Subcutaneous adipose tissue (tissue), 4 donors: Measurements from ENCODE around the gene FAM210A. TPM values are rescaled to one million over a fixed set of nuclear protein-coding genes. Genes with fewer than 3 reads are reported as not detected.

Experiments
- CTCF ChIP-seq: fragments of 450-650 bp; IDR thresholded peaks from one replicate; pipeline ENCODE4 v1.5.1; 2016; ENCODE audit warnings: low read depth, mild to moderate bottlenecking, control low read depth, antibody characterized with exemption, moderate library complexity
- total RNA-seq, 4 donors: library from RNA; depleted of rRNA; stranded (reverse); fragments of >200 nt; gene quantifications; one replicate each; pipeline ENCODE4 v1.1.0, GENCODE V29; 2016

The FAM210A gene
- total RNA-seq, 4 donors from 2014 or later: 4.3 to 14.2 (median 10.7) TPM

DNA sequence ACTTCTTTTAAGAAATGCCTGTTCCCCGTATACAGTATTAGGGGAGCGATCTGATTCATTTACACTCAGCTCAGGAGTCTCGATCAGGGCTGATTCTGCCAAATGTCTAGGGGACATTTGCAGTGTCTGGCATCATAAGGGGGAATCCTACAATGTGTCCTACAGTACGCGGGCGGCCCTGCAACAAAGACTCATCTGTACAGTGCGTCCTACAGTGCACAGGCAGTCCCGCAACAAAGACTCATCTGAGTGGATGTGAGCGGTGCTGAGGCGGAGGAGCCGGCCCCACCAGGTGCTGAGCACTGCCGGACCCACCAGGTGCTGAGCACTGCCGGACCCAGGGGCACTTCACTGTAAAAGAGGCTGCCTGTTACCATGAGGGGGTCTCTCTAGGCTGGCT lies 102.5 kb downstream of the FAM210A start:
- TF ChIP-seq CTCF: no peak

DNA sequence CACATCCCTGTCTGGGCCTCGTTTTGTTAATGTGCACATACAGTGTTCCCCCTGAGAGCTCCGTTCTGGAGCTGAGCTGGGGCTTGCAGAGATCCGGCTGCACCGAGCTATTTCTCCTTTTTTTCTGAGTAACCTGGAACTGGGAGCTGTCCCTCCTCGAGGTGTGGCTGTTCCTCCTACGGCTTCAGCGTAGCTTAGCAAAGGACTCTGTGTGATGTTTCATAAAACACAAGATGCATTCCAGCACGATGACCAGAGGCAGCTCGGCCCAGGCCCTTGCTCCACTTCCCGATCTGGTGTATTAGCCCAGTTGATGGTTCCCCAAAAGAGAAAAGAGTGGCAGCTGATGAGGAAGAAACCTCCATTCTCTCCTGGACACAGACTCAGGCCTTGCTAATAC lies 103.0 kb downstream of the FAM210A start:
- TF ChIP-seq CTCF: no peak

DNA sequence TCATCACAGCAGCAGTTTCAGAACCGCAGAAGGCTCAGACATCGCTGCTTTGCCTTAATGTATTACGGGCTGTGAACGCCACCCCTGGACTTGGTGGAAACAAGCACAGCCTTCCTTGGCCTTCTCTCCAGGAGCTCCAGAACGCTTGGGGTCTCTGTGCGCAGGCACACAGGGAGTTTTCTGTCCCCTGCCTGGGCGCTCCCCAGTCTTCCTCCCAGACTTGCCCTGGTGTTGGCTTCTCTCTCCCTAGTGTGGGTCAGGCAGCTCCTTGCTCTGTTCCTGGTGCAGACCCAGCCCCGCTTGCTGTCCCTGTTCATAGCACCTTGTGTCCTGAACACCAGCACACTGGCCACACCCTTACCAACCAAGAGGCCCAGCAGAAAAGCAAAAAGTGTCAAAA lies 103.6 kb downstream of the FAM210A start:
- no peak for TF ChIP-seq CTCF

DNA sequence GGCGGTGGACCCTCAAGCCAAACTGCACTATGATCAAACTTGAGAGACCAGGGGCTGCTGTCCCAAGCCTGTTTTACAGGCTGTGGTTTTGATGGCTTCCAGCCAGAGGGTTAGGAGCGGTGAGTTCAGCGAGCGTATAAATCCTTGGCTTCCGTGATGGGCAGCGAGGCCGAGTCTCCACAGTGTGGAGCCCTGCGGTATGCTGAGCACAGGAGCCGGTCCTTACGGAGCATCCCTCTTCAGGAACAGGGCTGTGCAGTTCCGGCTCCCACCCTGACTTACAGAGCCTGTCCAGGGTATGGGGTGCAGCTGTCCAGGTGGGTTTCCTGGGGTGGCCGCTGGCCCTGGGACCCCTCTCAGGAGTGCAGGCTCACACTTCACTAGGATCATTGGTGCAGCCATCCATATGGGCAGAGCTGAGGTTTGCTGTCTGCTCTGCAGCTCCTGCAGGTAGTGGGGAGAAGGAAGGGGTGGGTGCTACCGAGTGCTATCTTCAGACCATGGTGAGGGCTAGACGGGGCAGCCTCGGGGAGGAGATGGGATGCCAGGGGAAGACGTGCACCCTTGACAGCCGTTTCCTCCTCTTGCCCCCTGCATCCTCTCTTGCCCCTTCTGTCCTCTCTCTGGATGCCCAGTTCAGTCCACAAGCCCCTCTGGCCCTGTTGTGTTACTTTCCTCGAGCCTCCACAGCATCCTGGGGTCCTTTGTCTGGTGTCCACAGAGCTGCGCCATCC lies 104.3 kb downstream of the FAM210A start:
- no peak for TF ChIP-seq CTCF

- no peak for TF ChIP-seq CTCF
Observed at GRCh38 chr18:13621446-13621849, 104.9 kb downstream of the FAM210A start.

GRCh38 chr18:13620818-13621445 lies 105.4 kb downstream of the FAM210A start:
- TF ChIP-seq CTCF: no peak

DNA sequence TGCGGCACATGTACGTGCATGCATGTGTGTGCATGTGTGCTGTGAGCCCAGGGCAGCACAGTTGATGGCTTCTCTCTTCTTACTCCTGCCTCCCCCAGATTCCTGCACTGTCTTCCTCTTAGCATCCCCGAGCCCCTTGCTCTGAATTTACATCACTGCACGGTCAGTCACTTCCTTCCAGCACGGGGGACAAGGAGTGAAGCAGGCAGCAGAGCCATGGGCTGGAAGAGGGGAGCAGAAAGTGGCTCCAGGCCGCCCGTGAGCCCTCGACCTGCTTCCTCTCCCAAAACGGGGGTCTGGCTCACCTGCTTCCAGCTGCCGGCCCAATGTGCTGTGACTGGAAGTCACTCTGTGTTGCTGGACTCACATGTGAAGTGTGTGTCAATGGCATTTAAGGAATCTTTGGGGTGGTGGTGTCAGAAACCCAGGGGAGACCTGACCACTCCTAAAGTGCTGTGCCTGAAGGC lies 106.1 kb downstream of the FAM210A start:
- TF ChIP-seq CTCF: no peak
